ENCODE data around the gene TM2D3.

DNA sequence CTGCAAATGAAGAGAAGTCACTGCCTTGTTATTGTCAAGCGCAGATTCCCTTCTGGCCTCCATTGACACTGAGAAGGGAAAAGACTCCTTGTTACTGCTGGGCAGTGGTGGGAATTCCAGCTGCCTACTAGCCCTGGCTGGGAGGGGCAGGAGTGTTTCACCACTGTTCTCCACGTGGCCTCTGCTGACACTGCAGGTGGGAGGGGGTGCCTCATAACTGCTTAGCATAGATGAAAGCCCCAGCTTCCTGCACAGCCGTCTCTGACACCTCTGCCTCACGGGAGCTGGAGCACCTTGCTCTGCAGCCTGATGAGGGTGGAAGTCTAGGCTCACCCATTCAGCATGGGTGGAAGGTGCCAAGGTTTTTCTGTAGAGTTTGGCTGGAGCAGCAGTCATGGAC lies 52.1 kb downstream of the TM2D3 start:
- TF ChIP-seq, protein P1, sequence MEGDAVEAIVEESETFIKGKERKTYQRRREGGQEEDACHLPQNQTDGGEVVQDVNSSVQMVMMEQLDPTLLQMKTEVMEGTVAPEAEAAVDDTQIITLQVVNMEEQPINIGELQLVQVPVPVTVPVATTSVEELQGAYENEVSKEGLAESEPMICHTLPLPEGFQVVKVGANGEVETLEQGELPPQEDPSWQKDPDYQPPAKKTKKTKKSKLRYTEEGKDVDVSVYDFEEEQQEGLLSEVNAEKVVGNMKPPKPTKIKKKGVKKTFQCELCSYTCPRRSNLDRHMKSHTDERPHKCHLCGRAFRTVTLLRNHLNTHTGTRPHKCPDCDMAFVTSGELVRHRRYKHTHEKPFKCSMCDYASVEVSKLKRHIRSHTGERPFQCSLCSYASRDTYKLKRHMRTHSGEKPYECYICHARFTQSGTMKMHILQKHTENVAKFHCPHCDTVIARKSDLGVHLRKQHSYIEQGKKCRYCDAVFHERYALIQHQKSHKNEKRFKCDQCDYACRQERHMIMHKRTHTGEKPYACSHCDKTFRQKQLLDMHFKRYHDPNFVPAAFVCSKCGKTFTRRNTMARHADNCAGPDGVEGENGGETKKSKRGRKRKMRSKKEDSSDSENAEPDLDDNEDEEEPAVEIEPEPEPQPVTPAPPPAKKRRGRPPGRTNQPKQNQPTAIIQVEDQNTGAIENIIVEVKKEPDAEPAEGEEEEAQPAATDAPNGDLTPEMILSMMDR (IDR thresholded peaks at IDR 0.05; ENCODE audit: extremely low read depth in 1 of 2, insufficient read depth in 1 of 2, low read depth in 1 of 2, low read length in 2 of 2): no peak
- no peak for TF ChIP-seq POLR2AphosphoS5 (IDR thresholded peaks at IDR 0.05; ENCODE audit: insufficient read depth, low read depth, low read length)
- no peak for TF ChIP-seq EZH2 (IDR thresholded peaks at IDR 0.05; ENCODE audit: borderline replicate concordance, low read depth, low read length, severe bottlenecking)
